ENCODE measurements around the gene TBC1D22A.

TBC1D22A gene

GRCh38 chr22:47187176-47187957, 424.9 kb downstream of the TBC1D22A start:
- no peak for DNase-seq

GRCh38 chr22:47188261-47189055, 426.0 kb downstream of the TBC1D22A start:
- no peak for DNase-seq

- no peak for DNase-seq
These were observed 426.8 kb downstream of the TBC1D22A start for GRCh38 chr22:47189056-47189916.

GRCh38 chr22:47190276-47190956, 428.0 kb downstream of the TBC1D22A start:
- DNase-seq: no peak

- DNase-seq: no peak
These were observed 428.7 kb downstream of the TBC1D22A start for GRCh38 chr22:47190957-47191670.

GRCh38 chr22:47191671-47192650, 429.5 kb downstream of the TBC1D22A start:
- no peak for DNase-seq

- DNase-seq: no peak
These were observed 430.4 kb downstream of the TBC1D22A start for GRCh38 chr22:47192651-47193437.

- DNase-seq: no peak
These were observed 431.3 kb downstream of the TBC1D22A start for GRCh38 chr22:47193606-47194329.

GRCh38 chr22:47194476-47195155, 432.2 kb downstream of the TBC1D22A start:
- no peak for DNase-seq

- no peak for DNase-seq
These were observed 432.7 kb downstream of the TBC1D22A start for GRCh38 chr22:47195156-47195483.

- no peak for DNase-seq
These were observed 433.2 kb downstream of the TBC1D22A start for GRCh38 chr22:47195484-47196165.

GRCh38 chr22:47196166-47196849, 433.9 kb downstream of the TBC1D22A start:
- DNase-seq: no peak

- no peak for DNase-seq
These were observed 434.7 kb downstream of the TBC1D22A start for GRCh38 chr22:47196881-47197772.

GRCh38 chr22:47197773-47198500, 435.5 kb downstream of the TBC1D22A start:
- DNase-seq: no peak

- no peak for DNase-seq
These were observed 436.4 kb downstream of the TBC1D22A start for GRCh38 chr22:47198801-47199251.

All from NK-92 treated with Interleukin-12 subunit alpha and Interleukin-12 subunit beta, amount 100 ng/mL, for 24 hours (cell line).